MCF 10A (cell line): ENCODE data around the gene KCNJ15. TPM values are rescaled to one million over a fixed set of nuclear protein-coding genes. Genes with fewer than 3 reads are reported as not detected.

Source experiments
- BruUV-seq: library from RNA; stranded (reverse); fragments of 400-500 nt; replicated peaks from 2 replicates; lab custom pipeline; 2021; lab: Mats Ljungman, UMichigan
- CTCF ChIA-PET: fragments of 300-600 bp; sonication (Branson Sonifier 250); formaldehyde crosslinking; extraction: SDS; loops from one replicate; lab custom pipeline; 2021; ENCODE audit warnings: antibody characterized with exemption, inconsistent platforms; lab: Yijun Ruan, JAX
- POLR2A ChIA-PET: fragments of 300-600, 350-650 bp; sonication (Branson Sonifier 250); formaldehyde crosslinking; extraction: SDS; loops from one replicate; lab custom pipeline; 2020; ENCODE audit warnings: antibody characterized with exemption, inconsistent platforms; lab: Yijun Ruan, JAX
- DNase-seq: peaks from one replicate; pipeline ENCODE4 v3.0.0-alpha.2; 2018; ENCODE audit not compliant: unreplicated experiment
- H3K27ac Mint-ChIP-seq: one replicate; pipeline ENCODE4 v1.8.0; 2022; ENCODE audit warnings: mild to moderate bottlenecking, low read depth, mixed read lengths; ENCODE audit not compliant: unreplicated experiment
- H3K27me3 Mint-ChIP-seq: one replicate; pipeline ENCODE4 v1.8.0; 2022; ENCODE audit warnings: mixed read lengths; ENCODE audit not compliant: insufficient read depth, unreplicated experiment
- H3K36me3 Mint-ChIP-seq: one replicate; pipeline ENCODE4 v1.8.0; 2022; ENCODE audit warnings: mild to moderate bottlenecking, moderate library complexity, mixed read lengths; ENCODE audit not compliant: insufficient read depth, unreplicated experiment
- H3K4me1 Mint-ChIP-seq: one replicate; pipeline ENCODE4 v1.8.0; 2022; ENCODE audit warnings: mixed read lengths; ENCODE audit not compliant: insufficient read depth, unreplicated experiment
- H3K4me3 Mint-ChIP-seq: one replicate; pipeline ENCODE4 v1.8.0; 2022; ENCODE audit warnings: mild to moderate bottlenecking, moderate library complexity, mixed read lengths; ENCODE audit not compliant: unreplicated experiment
- H3K9me3 Mint-ChIP-seq: one replicate; pipeline ENCODE4 v1.8.0; 2022; ENCODE audit warnings: mixed read lengths; ENCODE audit not compliant: unreplicated experiment
- CTCF ChIP-seq: fragments of 200-600 bp; IDR thresholded peaks from one replicate; pipeline ENCODE4 v1.8.0; 2022; ENCODE audit warnings: antibody characterized with exemption, mild to moderate bottlenecking; ENCODE audit not compliant: unreplicated experiment
- intact Hi-C: fragments of 100-400 bp; cut with micrococcal nuclease; formaldehyde crosslinking; loops from 2 replicates; pipeline ENCODE4 v1.14.1; 2022
- total RNA-seq: library from RNA; stranded (reverse); gene quantifications from 2 replicates; pipeline ENCODE4 v1.2.3, GENCODE V29; 2022

KCNJ15 gene
- total RNA-seq, 1 experiment from 2014 or later = 2.2 TPM

DNA sequence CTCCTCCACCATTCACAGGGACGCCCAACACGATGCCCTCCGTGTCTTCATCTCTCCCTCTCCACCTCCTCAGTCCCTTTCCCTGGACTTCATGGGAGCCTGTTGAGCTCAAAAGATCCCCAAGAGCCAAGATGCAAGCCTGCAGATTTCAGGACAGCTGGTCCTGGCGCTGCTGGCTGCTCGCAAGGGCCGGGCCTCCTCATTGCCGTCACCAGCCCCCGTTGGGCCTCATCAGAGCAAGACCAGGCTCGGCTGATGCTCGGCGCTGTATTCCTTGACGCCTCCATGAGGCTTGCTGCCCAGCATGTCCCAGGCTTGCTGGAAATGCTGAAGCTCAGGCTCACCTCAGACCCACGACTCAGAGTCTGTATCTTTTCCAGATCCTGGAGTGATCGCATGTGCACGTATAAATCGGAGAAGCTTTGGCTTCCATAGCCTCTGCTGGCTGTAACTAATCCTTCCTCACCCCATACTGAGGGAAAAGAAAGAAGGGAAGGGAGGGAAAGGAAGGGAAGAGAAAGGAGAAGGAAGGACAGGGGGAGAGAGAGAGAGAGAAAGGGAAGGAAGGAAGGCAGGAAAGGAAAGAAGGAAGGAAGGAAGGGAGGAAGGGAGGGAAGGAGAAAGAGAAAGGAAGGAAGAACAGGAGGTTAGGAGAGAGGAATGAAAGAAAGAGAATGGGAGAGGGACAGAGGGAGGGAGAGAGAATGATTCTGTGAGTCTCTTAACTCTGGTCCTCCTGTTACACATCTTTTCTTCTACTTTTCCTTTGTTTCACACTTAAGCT is 94.6 kb downstream of the KCNJ15 start:
- H3K4me3 Mint-ChIP-seq = no peak overlapping the region
- peaks cover 10% of the 10 kb centered on the region for H3K4me1 Mint-ChIP-seq
- intact Hi-C loops = loop anchor here (5.0 kb wide), 1 partner anchor 114 kb away; no protein-coding TSS in a partner anchor

DNA sequence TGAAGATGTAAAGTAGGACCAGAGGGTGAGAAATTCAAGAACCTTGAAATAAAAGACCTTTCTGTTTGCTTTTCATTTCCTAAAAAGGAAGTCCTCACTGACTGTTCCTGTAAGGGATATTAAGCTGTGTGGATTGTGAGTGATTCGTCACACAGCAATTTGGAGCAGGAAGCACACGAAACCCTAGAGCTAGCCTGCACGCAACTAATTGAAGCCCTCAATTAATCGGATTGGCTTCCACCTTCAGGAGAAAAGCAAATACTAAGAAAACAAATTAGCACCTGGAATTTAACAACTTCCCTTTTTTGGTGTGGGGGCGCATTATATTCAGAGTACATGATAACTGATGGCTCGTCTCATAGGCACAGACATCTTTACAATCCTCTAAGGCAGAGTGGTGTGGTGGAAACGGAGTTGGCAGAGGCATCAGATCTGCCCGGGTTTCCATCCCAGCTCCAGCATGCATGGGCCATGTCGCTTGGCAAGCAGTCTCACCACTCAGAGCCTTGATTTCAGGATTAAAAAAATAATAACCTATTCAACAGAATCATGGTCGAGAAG is 95.2 kb downstream of the KCNJ15 start:
- no TSS peak for BruUV-seq

More for the DNA sequence above, 94.6 kb downstream of the KCNJ15 start:
- ChIA-PET CTCF (interaction anchor here (0.5 to 10.7 kb wide), 39 partner anchors 8 to 806 kb away, joined by 3 to 168 read pairs (median 5); no protein-coding TSS in a partner anchor), POLR2A (interaction anchor here (0.6 to 3.0 kb wide), 7 partner anchors 9 to 787 kb away, joined by 3 to 14 read pairs (median 3); no protein-coding TSS in a partner anchor)
- no peak for DNase-seq
- no peak for TF ChIP-seq CTCF
- H3K36me3 Mint-ChIP-seq = no peaks in the 10 kb centered on the region
- no TSS peak for BruUV-seq
- H3K27ac Mint-ChIP-seq = peak overlapping the region; percentile 7
- no peaks in the 10 kb centered on the region for H3K9me3 Mint-ChIP-seq
- no peaks in the 10 kb centered on the region for H3K27me3 Mint-ChIP-seq

GRCh38 chr21:38352536-38353219 is 95.9 kb downstream of the KCNJ15 start:
- TF ChIP-seq CTCF = peak; percentile 88
- DNase-seq = peak; percentile 86
- no TSS peak for BruUV-seq
- Mint-ChIP-seq H3K9me3 (no peaks in the 10 kb centered on the region), H3K4me3 (no peak overlapping the region), H3K36me3 (no peaks in the 10 kb centered on the region), H3K27me3 (no peaks in the 10 kb centered on the region), H3K27ac (no peak overlapping the region), H3K4me1 (peaks cover 9% of the 10 kb centered on the region)
- intact Hi-C loops = loop anchor here (1.0 to 5.0 kb wide), 6 partner anchors 115 to 652 kb away; no protein-coding TSS in a partner anchor
- ChIA-PET POLR2A (interaction anchor here (0.6 to 3.0 kb wide), 8 partner anchors 56 to 789 kb away, joined by 3 to 14 read pairs (median 3); no protein-coding TSS in a partner anchor), CTCF (interaction anchor here (0.5 to 10.7 kb wide), 63 partner anchors 9 to 815 kb away, joined by 3 to 168 read pairs (median 4); no protein-coding TSS in a partner anchor)

More for the DNA sequence above, 95.2 kb downstream of the KCNJ15 start:
- Mint-ChIP-seq H3K27me3 (no peaks in the 10 kb centered on the region), H3K9me3 (no peaks in the 10 kb centered on the region), H3K36me3 (no peaks in the 10 kb centered on the region), H3K4me3 (no peak overlapping the region), H3K4me1 (peaks cover 9% of the 10 kb centered on the region), H3K27ac (peak overlapping the region; percentile 7)
- no peak for TF ChIP-seq CTCF
- intact Hi-C loops = loop anchor here (1.0 to 5.0 kb wide), 6 partner anchors 115 to 652 kb away; no protein-coding TSS in a partner anchor
- ChIA-PET CTCF (interaction anchor here (0.5 to 10.7 kb wide), 62 partner anchors 9 to 814 kb away, joined by 3 to 168 read pairs (median 4); no protein-coding TSS in a partner anchor), POLR2A (interaction anchor here (0.6 to 3.0 kb wide), 7 partner anchors 56 to 788 kb away, joined by 3 to 14 read pairs (median 3); no protein-coding TSS in a partner anchor)
- peak; percentile 66 for DNase-seq
